Activated naive CD4-positive, alpha-beta T cell treated with Interleukin-2 at 50 U/mL for 16 hours (primary cell): ENCODE data around the gene MRFAP1L1.
A peak's percentile ranks its signal among the peaks of the same experiment; 100 is the strongest.
"Not testable (repeated sequence)": the region's sequence is repeated elsewhere in the genome, so short reads cannot be mapped to it uniquely, and the experiment has no call there.

ENCODE experiments used
- DNase-seq: peaks from one replicate; pipeline ENCODE4 v3.0.0-alpha.2; 2020

Gene MRFAP1L1

GRCh38 chr4:6686104-6686787 lies 23.4 kb downstream of the MRFAP1L1 start:
- DNase-seq, result no peak

GRCh38 chr4:6684656-6685055 lies 25.0 kb downstream of the MRFAP1L1 start:
- no peak for DNase-seq

GRCh38 chr4:6682862-6683590 lies 26.6 kb downstream of the MRFAP1L1 start:
- DNase-seq, result no peak

GRCh38 chr4:6681191-6681590 lies 28.5 kb downstream of the MRFAP1L1 start:
- no peak for DNase-seq

- no peak for DNase-seq
Measured at GRCh38 chr4:6680372-6681034, 29.2 kb downstream of the MRFAP1L1 start.

GRCh38 chr4:6676722-6677558 lies 32.7 kb downstream of the MRFAP1L1 start:
- no peak for DNase-seq

- peak; percentile 66 for DNase-seq
Measured at GRCh38 chr4:6674500-6675149, 35.0 kb downstream of the MRFAP1L1 start.

GRCh38 chr4:6673660-6674499 lies 35.8 kb downstream of the MRFAP1L1 start:
- peak; percentile 95 for DNase-seq

GRCh38 chr4:6673191-6673659 lies 36.4 kb downstream of the MRFAP1L1 start:
- peak; percentile 56 for DNase-seq

- not testable (repeated sequence) for DNase-seq
Measured at GRCh38 chr4:6672541-6673190, 37.0 kb downstream of the MRFAP1L1 start.

GRCh38 chr4:6672131-6672530 lies 37.5 kb downstream of the MRFAP1L1 start:
- no peak for DNase-seq

- DNase-seq, result no peak
Measured at GRCh38 chr4:6671648-6672047, 38.0 kb downstream of the MRFAP1L1 start.

- no peak for DNase-seq
Measured at GRCh38 chr4:6668391-6668790, 41.3 kb downstream of the MRFAP1L1 start.

- DNase-seq, result no peak
Measured at GRCh38 chr4:6665320-6665654, 44.4 kb downstream of the MRFAP1L1 start.

- DNase-seq, result no peak
Measured at GRCh38 chr4:6663596-6664393, 45.9 kb downstream of the MRFAP1L1 start.

- no peak for DNase-seq
Measured at GRCh38 chr4:6662591-6662990, 47.1 kb downstream of the MRFAP1L1 start.

GRCh38 chr4:6660430-6660829 lies 49.2 kb downstream of the MRFAP1L1 start:
- no peak for DNase-seq

- DNase-seq, result no peak
Measured at GRCh38 chr4:6659897-6660296, 49.8 kb downstream of the MRFAP1L1 start.

- peak; percentile 63 for DNase-seq
Measured at GRCh38 chr4:6658597-6659075, 51.0 kb downstream of the MRFAP1L1 start.

GRCh38 chr4:6658209-6658595 lies 51.5 kb downstream of the MRFAP1L1 start:
- DNase-seq, result no peak
